SKM-1 treated with dmso at 0.1 percent for 144 hours (cell line): ENCODE measurements around the gene HELZ.
A peak's percentile ranks its signal among the peaks of the same experiment; 100 is the strongest.
"Not testable (repeated sequence)": the region's sequence is repeated elsewhere in the genome, so short reads cannot be mapped to it uniquely, and the experiment has no call there.

ENCODE experiments used
- DNase-seq: peaks from one replicate; lab custom pipeline; 2025; ENCODE audit not compliant: unreplicated experiment; lab: John Stamatoyannopoulos, UW

Gene HELZ

GRCh38 chr17:67124450-67125148 is 120.4 kb downstream of the HELZ start:
- no peak for DNase-seq

GRCh38 chr17:67123699-67124098 is 121.3 kb downstream of the HELZ start:
- DNase-seq = no peak

GRCh38 chr17:67121316-67121891 is 123.6 kb downstream of the HELZ start:
- DNase-seq = no peak

GRCh38 chr17:67119102-67119501 is 125.9 kb downstream of the HELZ start:
- DNase-seq = no peak

- DNase-seq = no peak
These were observed 128.9 kb downstream of the HELZ start for GRCh38 chr17:67116045-67116575.

GRCh38 chr17:67115401-67115800 is 129.6 kb downstream of the HELZ start:
- DNase-seq = no peak

- DNase-seq = no peak
These were observed 131.5 kb downstream of the HELZ start for GRCh38 chr17:67113486-67113885.

GRCh38 chr17:67111808-67112207 is 133.2 kb downstream of the HELZ start:
- DNase-seq = no peak

- no peak for DNase-seq
These were observed 133.7 kb downstream of the HELZ start for GRCh38 chr17:67111327-67111726.

GRCh38 chr17:67110619-67111018 is 134.4 kb downstream of the HELZ start:
- no peak for DNase-seq

- DNase-seq = no peak
These were observed 135.9 kb downstream of the HELZ start for GRCh38 chr17:67109111-67109510.

GRCh38 chr17:67107811-67108775 is 136.9 kb downstream of the HELZ start:
- DNase-seq = no peak

- DNase-seq = no peak
These were observed 137.8 kb downstream of the HELZ start for GRCh38 chr17:67107171-67107570.

- peak; percentile 4 for DNase-seq
These were observed 139.8 kb downstream of the HELZ start for GRCh38 chr17:67105213-67105612.

GRCh38 chr17:67104641-67105040 is 140.4 kb downstream of the HELZ start:
- not testable (repeated sequence) for DNase-seq

GRCh38 chr17:67098006-67098405 is 147.0 kb downstream of the HELZ start:
- no peak for DNase-seq

GRCh38 chr17:67096609-67097008 is 148.4 kb downstream of the HELZ start:
- no peak for DNase-seq

- no peak for DNase-seq
These were observed 149.2 kb downstream of the HELZ start for GRCh38 chr17:67095803-67096202.

- DNase-seq = peak; percentile 1
These were observed 149.7 kb downstream of the HELZ start for GRCh38 chr17:67095291-67095690.

- no peak for DNase-seq
These were observed 151.6 kb downstream of the HELZ start for GRCh38 chr17:67093348-67093747.

- not testable (repeated sequence) for DNase-seq
These were observed 152.3 kb downstream of the HELZ start for GRCh38 chr17:67092710-67093109.
